Lower leg skin (tissue), 4 donors: ENCODE results near the gene ZFP36L1. TPM values are rescaled to one million over a fixed set of nuclear protein-coding genes. Genes with fewer than 3 reads are reported as not detected.

Source experiments
- DNase-seq, 2 donors: peaks; one replicate each; pipeline ENCODE4 v3.0.0-alpha.2; 2019; ENCODE audit warnings: low spot score in 2 of 2
- H3K4me3 ChIP-seq: fragments of 200-600 bp; sonication (generic); 2 replicates; pipeline ENCODE4 v1.5.1; 2017; ENCODE audit warnings: mild to moderate bottlenecking, low read depth; ENCODE audit not compliant: poor library complexity, severe bottlenecking
- POLR2A ChIP-seq, 2 donors: fragments of 450-650 bp; IDR thresholded peaks; one replicate each; pipeline ENCODE4 v1.6.1; 2016 to 2017; ENCODE audit warnings: antibody characterized with exemption in 2 of 2, mild to moderate bottlenecking in 1 of 2, moderate library complexity in 1 of 2
- WGBS, 2 donors: methylation state at CpG; one replicate each; pipeline ENCODE4 v1.1.5; 2018; 5-methylcytosine and 5-hydroxymethylcytosine counted together
- intact Hi-C: fragments of 100-400 bp; cut with DNase I; formaldehyde crosslinking; loops from one replicate; pipeline ENCODE4 v1.15.0; 2023; ENCODE audit warnings: low total_unique reads
- total RNA-seq, 4 donors: library from RNA; depleted of rRNA; stranded (reverse); fragments of >200 nt; gene quantifications; one replicate each; pipeline ENCODE4 v1.1.0, GENCODE V29; 2016
- TF ChIP-seq, protein P1 (sequence below), 3 donors: fragments of 450-650 bp; IDR thresholded peaks; one replicate each; pipeline ENCODE4 v1.5.1; 2016; ENCODE audit warnings: antibody characterized with exemption in 3 of 3, mild to moderate bottlenecking in 3 of 3, moderate library complexity in 2 of 3

The ZFP36L1 gene
- total RNA-seq, 4 donors from 2014 or later = 466 to 2,618 (median 922) TPM

DNA sequence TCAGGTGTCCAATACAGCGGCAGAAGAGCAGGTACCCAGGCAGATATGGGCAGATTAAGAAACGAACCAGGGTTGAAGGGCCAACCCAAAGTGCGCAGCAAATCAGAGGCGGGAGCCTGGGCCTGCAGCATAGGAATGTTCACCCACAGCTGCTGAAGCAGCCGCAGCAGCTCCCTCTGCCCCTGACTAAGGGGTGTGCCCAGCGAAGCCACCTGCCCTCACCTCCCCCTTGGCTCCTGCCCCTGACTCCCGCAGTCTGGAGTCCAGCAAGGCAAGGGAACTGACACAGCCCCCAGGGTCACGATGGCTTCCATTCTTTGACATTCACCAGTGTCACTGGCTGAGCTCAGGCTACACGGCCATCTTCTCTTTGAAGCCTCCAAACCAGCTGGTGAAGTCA is 27.3 kb upstream of the ZFP36L1 start:
- intact Hi-C loops = no loop called here
- TF ChIP-seq, protein P1, sequence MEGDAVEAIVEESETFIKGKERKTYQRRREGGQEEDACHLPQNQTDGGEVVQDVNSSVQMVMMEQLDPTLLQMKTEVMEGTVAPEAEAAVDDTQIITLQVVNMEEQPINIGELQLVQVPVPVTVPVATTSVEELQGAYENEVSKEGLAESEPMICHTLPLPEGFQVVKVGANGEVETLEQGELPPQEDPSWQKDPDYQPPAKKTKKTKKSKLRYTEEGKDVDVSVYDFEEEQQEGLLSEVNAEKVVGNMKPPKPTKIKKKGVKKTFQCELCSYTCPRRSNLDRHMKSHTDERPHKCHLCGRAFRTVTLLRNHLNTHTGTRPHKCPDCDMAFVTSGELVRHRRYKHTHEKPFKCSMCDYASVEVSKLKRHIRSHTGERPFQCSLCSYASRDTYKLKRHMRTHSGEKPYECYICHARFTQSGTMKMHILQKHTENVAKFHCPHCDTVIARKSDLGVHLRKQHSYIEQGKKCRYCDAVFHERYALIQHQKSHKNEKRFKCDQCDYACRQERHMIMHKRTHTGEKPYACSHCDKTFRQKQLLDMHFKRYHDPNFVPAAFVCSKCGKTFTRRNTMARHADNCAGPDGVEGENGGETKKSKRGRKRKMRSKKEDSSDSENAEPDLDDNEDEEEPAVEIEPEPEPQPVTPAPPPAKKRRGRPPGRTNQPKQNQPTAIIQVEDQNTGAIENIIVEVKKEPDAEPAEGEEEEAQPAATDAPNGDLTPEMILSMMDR (IDR thresholded peaks at IDR 0.05) = no peak
- H3K4me3 ChIP-seq = no peak overlapping the region
- 78 to 90% methylated on average over 9 of the region's 9 CpGs for WGBS, 2 donors
- no peak for DNase-seq

DNA sequence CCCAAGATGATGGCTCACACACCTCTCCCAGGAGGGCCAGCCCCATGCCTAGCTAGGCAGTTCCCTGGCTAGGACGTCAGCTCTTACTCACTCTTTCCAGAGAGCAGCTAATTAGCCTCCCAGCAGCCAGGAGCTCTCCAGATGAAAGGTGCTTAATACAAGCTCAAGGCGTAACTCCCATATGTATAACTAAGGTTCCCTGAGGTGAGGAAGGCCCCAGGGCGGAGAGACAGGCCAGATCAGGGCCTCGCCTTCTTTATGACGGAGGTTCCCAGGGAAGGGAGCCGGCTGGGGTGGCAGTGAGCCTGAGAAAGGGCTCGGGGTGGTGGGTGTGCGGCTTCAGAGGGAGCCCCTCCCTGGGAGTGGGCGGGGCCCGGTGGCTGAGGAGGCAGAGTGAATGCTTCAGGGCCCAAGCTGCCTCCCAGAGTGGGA is 26.4 kb upstream of the ZFP36L1 start:
- no peak for DNase-seq
- intact Hi-C loops = loop anchor here (5.0 kb wide), 1 partner anchor 572 kb away; no protein-coding TSS in a partner anchor
- 20 to 30% methylated on average over 10 of the region's 10 CpGs for WGBS, 2 donors
- H3K4me3 ChIP-seq = no peak overlapping the region
- TF ChIP-seq, protein P1 (IDR thresholded peaks at IDR 0.05) = no peak
- TF ChIP-seq POLR2A (IDR thresholded peaks at IDR 0.05) = no peak

DNA sequence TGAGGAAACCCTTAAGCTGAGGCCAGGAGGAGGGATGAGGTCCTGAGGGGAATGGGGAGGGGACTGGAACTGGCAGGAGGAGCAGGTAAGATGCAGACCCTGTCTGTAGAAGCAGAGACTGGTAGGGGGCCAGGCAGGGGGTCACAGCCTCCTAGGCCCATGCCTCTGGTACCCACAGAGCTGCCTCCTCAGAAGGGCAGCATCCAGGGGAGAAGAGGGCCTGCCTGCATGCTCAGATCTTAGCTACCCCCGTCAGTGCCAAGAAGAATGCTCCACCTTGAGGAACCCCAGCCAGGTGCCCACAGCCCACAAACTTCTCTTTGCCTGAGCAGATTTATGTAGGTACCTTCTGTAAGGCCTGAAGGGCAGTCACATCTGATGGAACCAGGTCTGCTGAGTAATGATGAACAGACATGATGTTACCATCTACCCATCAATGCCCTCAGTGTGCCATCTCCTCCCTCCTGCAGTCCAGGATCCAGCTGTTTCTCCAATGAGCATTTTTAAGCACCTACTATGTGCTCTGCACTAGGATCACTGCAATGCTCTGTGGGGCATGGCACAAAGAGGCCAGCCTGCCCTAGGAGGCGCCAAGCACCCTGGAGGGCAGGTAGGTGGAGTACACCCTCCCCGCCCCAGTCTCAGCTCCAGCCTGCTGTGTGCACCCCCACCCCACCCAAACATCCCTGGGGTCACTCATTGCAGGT is 24.8 kb upstream of the ZFP36L1 start:
- no peak for DNase-seq
- no peak overlapping the region for H3K4me3 ChIP-seq
- WGBS, 2 donors = 84 to 94% methylated on average over 3 of the region's 3 CpGs
- TF ChIP-seq, protein P1 (IDR thresholded peaks at IDR 0.05) = no peak
- TF ChIP-seq POLR2A (IDR thresholded peaks at IDR 0.05) = no peak
- intact Hi-C loops = loop anchor here (5.0 kb wide), 1 partner anchor 570 kb away; no protein-coding TSS in a partner anchor

DNA sequence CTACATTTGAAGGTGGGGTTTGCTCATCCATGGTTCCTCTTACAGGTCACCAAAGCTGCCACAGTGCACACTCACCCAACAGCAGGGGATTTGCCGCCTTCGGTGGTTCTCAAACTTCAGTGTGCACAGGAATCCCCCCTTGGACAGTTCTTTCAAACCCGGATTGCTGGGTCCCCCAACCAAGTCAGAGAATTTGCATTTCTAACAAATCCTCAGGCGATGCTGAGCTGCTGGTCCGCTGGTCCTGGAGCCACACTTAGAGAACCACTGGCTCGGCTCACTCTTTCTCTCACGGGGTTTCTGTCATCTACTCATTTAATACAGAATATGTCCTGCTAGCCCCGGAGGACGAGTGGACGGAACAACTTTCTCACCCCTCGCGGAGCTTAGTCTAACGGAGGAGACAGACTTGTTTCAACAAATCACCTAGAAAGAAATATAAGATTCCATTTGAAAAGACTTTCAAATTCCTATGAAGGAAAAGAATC is 24.1 kb upstream of the ZFP36L1 start:
- 29 to 38% methylated on average over 13 of the region's 13 CpGs for WGBS, 2 donors
- TF ChIP-seq, protein P1 (IDR thresholded peaks at IDR 0.05) = no peak
- TF ChIP-seq POLR2A (IDR thresholded peaks at IDR 0.05) = no peak
- no peak for DNase-seq
- H3K4me3 ChIP-seq = no peak overlapping the region
- intact Hi-C loops = loop anchor here (5.0 kb wide), 1 partner anchor 570 kb away; no protein-coding TSS in a partner anchor

DNA sequence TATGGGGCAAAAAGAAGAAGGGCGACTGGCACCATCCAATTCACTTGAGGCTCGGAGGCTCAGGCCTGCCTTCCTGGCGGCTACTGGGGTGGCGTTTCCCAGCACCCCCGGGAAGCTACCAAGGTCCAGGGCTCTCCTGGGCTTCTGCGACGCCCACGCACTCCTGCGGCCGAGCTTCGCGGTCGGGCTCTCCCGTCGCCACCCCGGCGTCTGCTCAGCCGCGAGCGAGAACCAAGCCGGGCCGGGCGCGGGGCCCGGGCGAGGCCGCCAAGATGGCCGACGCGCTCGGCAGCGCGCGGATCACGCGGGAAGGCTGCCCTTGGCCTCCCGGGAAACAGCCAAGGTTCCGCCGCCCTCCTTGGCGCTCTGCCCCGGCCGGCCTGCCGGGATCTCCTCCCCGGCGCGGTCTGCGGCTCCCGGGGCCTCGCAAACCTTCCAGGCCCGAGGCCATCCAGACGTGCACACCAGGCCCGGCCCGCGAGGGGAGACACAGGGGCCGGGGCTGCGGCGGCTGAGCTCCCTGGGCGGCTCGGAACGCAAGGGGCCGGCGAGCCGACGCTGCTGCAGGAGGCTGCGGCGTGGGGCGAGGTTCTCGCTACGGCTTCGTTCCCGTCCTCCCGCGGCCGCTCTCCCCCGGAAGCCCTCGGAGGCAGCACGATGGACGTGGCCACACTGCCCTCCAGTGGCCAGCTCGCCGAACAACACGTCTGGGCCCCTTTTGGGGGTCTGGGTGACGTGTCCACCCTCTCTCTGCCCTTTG is 23.5 kb upstream of the ZFP36L1 start:
- DNase-seq = peak; percentile 83 to 98
- TF ChIP-seq, protein P1 (IDR thresholded peaks at IDR 0.05) = peak in 1 of 3 donors; percentile 99
- TF ChIP-seq POLR2A (IDR thresholded peaks at IDR 0.05) = no peak
- H3K4me3 ChIP-seq = peak overlapping the region; percentile 31
- intact Hi-C loops = loop anchor here (5.0 kb wide), 1 partner anchor 569 kb away; no protein-coding TSS in a partner anchor
- 2% methylated on average over 38 to 69 of the region's 82 CpGs for WGBS, 2 donors
